IMR-90 (cell line): ENCODE results near the gene MIEN1. TPM values are rescaled to one million over a fixed set of nuclear protein-coding genes. Genes with fewer than 3 reads are reported as not detected.

Source experiments
- ATAC-seq: fragments of 200-7000 bp; cut with Tn5 transposase; 2 replicates; pipeline ENCODE4 v1.9.1; 2020; ENCODE audit warnings: low read depth, mild to moderate bottlenecking, moderate library complexity
- BruUV-seq: library from RNA; stranded (reverse); fragments of 400-500 nt; replicated peaks from 2 replicates; lab custom pipeline; 2021; lab: Mats Ljungman, UMichigan
- CTCF ChIA-PET: fragments of 300-600 bp; formaldehyde crosslinking; extraction: SDS; loops from one replicate; lab custom pipeline; 2021; ENCODE audit warnings: antibody characterized with exemption; lab: Yijun Ruan, JAX
- POLR2A ChIA-PET: fragments of 300-600 bp; sonication (Branson Sonifier 250); formaldehyde crosslinking; loops from one replicate; lab custom pipeline; 2022; ENCODE audit warnings: antibody characterized with exemption; ENCODE audit not compliant: unreplicated experiment; lab: Charles Lee
- DNase-seq: peaks from one replicate; pipeline ENCODE4 v3.0.0; 2013
- H2AFZ ChIP-seq: replicated peaks from 2 replicates; pipeline ENCODE3; 2013; ENCODE audit warnings: low read length, mild to moderate bottlenecking; ENCODE audit not compliant: poor library complexity
- H2AK5ac ChIP-seq: 2 replicates; pipeline ENCODE4 v1.6.1; 2013; ENCODE audit warnings: low read depth, low read length, inconsistent platforms
- H2AK9ac ChIP-seq: replicated peaks from 2 replicates; pipeline ENCODE3; 2013; ENCODE audit warnings: mild to moderate bottlenecking, low read depth, low read length, moderate library complexity; ENCODE audit not compliant: poor library complexity
- H2BK120ac ChIP-seq: 2 replicates; pipeline ENCODE4 v1.6.1; 2013; ENCODE audit warnings: low read depth, low read length, inconsistent platforms
- H2BK15ac ChIP-seq: 3 replicates; pipeline ENCODE4 v1.6.1; 2013; ENCODE audit warnings: low read depth, low read length, inconsistent platforms
- H2BK20ac ChIP-seq: 2 replicates; pipeline ENCODE4 v1.6.1; 2013; ENCODE audit warnings: low read depth, mild to moderate bottlenecking, inconsistent platforms, low read length, moderate library complexity
- H2BK5ac ChIP-seq: 2 replicates; pipeline ENCODE4 v1.6.1; 2013; ENCODE audit warnings: mild to moderate bottlenecking, low read depth, low read length, inconsistent platforms; ENCODE audit not compliant: poor library complexity, severe bottlenecking
- H3K14ac ChIP-seq: replicated peaks from 2 replicates; pipeline ENCODE4 v1.6.1; 2013; ENCODE audit warnings: low read depth, low read length, inconsistent platforms
- H3K18ac ChIP-seq: 2 replicates; pipeline ENCODE4 v1.6.1; 2013; ENCODE audit warnings: low read depth, low read length, control low read depth
- H3K23ac ChIP-seq: 2 replicates; pipeline ENCODE4 v1.6.1; 2013; ENCODE audit warnings: low read depth, low read length, inconsistent platforms
- H3K27ac ChIP-seq: 2 replicates; pipeline ENCODE4 v1.5.1; 2013; ENCODE audit warnings: mild to moderate bottlenecking, control low read depth, low read length; ENCODE audit not compliant: insufficient read depth
- H3K27me3 ChIP-seq: 2 replicates; pipeline ENCODE4 v1.6.1; 2013; ENCODE audit warnings: low read length; ENCODE audit not compliant: control insufficient read depth, insufficient read depth
- H3K36me3 ChIP-seq: 2 replicates; pipeline ENCODE4 v1.6.1; 2013; ENCODE audit warnings: low read length, mixed read lengths; ENCODE audit not compliant: control insufficient read depth, insufficient read depth
- H3K4ac ChIP-seq: 2 replicates; pipeline ENCODE4 v1.6.1; 2013; ENCODE audit warnings: low read depth, low read length, inconsistent platforms
- H3K4me1 ChIP-seq: 2 replicates; pipeline ENCODE4 v1.6.1; 2013; ENCODE audit warnings: low read length, mixed read lengths; ENCODE audit not compliant: control insufficient read depth, insufficient read depth
- H3K4me2 ChIP-seq: 2 replicates; pipeline ENCODE4 v1.6.1; 2013; ENCODE audit warnings: low read depth, mild to moderate bottlenecking, control low read depth, low read length, moderate library complexity
- H3K4me3 ChIP-seq: 2 replicates; pipeline ENCODE4 v1.5.1; 2013; ENCODE audit warnings: low read depth, mild to moderate bottlenecking, control low read depth, low read length, moderate library complexity; ENCODE audit not compliant: insufficient read depth
- H3K56ac ChIP-seq: 2 replicates; pipeline ENCODE4 v1.6.1; 2013; ENCODE audit warnings: low read length, inconsistent platforms; ENCODE audit not compliant: insufficient read depth; ENCODE audit errors: extremely low read depth
- H3K79me1 ChIP-seq, 2 experiments: 2 replicates each; pipeline ENCODE4 v1.6.1; 2013; ENCODE audit warnings: low read length in 2 of 2, inconsistent platforms in 1 of 2, low read depth in 1 of 2
- H3K9ac ChIP-seq: 2 replicates; pipeline ENCODE4 v1.6.1; 2013; ENCODE audit warnings: low read depth, low read length, control low read depth
- H3K9me1 ChIP-seq: 2 replicates; pipeline ENCODE4 v1.6.1; 2013; ENCODE audit warnings: low read length, inconsistent platforms; ENCODE audit not compliant: insufficient read depth
- H3K9me3 ChIP-seq: 2 replicates; pipeline ENCODE4 v1.6.1; 2013; ENCODE audit warnings: low read length; ENCODE audit not compliant: control insufficient read depth, insufficient read depth
- H4K20me1 ChIP-seq: 2 replicates; pipeline ENCODE4 v1.6.1; 2013; ENCODE audit warnings: low read length, inconsistent platforms; ENCODE audit not compliant: insufficient read depth
- H4K5ac ChIP-seq: 2 replicates; pipeline ENCODE4 v1.6.1; 2013; ENCODE audit warnings: mild to moderate bottlenecking, low read depth, low read length, control low read depth
- H4K8ac ChIP-seq, 2 experiments: 2 replicates each; pipeline ENCODE4 v1.6.1; 2013; ENCODE audit warnings: low read depth in 2 of 2, low read length in 2 of 2, control low read depth in 1 of 2, inconsistent platforms in 1 of 2
- H4K91ac ChIP-seq: 2 replicates; pipeline ENCODE4 v1.6.1; 2013; ENCODE audit warnings: low read depth, low read length, inconsistent platforms; ENCODE audit not compliant: insufficient read depth
- NFE2L2 ChIP-seq: fragments of 150-350 bp; IDR thresholded peaks from 2 replicates; pipeline ENCODE4 v1.6.1; 2016; ENCODE audit warnings: low read depth, mild to moderate bottlenecking, low read length
- RAD21 ChIP-seq: IDR thresholded peaks from 2 replicates; pipeline ENCODE4 v1.6.1; 2012; ENCODE audit warnings: low read length, improper control_type of control experiment
- RCOR1 ChIP-seq: IDR thresholded peaks from 2 replicates; pipeline ENCODE4 v1.6.1; 2012; ENCODE audit warnings: mild to moderate bottlenecking, low read length, improper control_type of control experiment; ENCODE audit not compliant: insufficient replicate concordance
- RFX5 ChIP-seq: IDR thresholded peaks from 2 replicates; pipeline ENCODE4 v1.8.0; 2012; ENCODE audit warnings: low read depth, mild to moderate bottlenecking, low read length, moderate library complexity
- SMC3 ChIP-seq: fragments of 150-350 bp; IDR thresholded peaks from 2 replicates; pipeline ENCODE4 v1.6.1; 2016; ENCODE audit warnings: low read depth, mild to moderate bottlenecking, antibody characterized with exemption, low read length, moderate library complexity
- WGBS, 2 experiments: methylation state at CpG; one replicate each; pipeline versions ENCODE4 v1.1.5 to v1.1.7; 2013; ENCODE audit warnings: missing lambda C conversion rate in 2 of 2; ENCODE audit not compliant: insufficient read length in 1 of 2; ENCODE audit errors: extremely low coverage in 2 of 2; 5-methylcytosine and 5-hydroxymethylcytosine counted together
- dilution Hi-C: fragments of 300-500 bp; cut with HindIII; formaldehyde crosslinking; loops from one replicate; pipeline ENCODE4 v1.14.3; 2018; ENCODE audit warnings: low sequenced_read_pairs; ENCODE audit not compliant: unreplicated experiment
- in situ Hi-C: fragments of 300-500 bp; cut with MboI; formaldehyde crosslinking; loops from 3 replicates; pipeline ENCODE4 v1.14.3; 2019; ENCODE audit warnings: low sequenced_read_pairs, inconsistent platforms, mixed read lengths
- intact Hi-C: fragments of 100-400 bp; cut with micrococcal nuclease; formaldehyde crosslinking; loops from 2 replicates; pipeline ENCODE4 v1.10.0; 2022
- polyA plus RNA-seq, 3 experiments: library from polyadenylated mRNA; depleted of rRNA; stranded (reverse); fragments of >200 nt; gene quantifications; 2 replicates each; pipeline ENCODE4 v1.2.3, GENCODE V29; 2012; ENCODE audit warnings: low replicate concordance in 1 of 3
- total RNA-seq: library from RNA; depleted of rRNA; stranded (reverse); fragments of >200 nt; gene quantifications from 2 replicates; pipeline ENCODE4 v1.2.3, GENCODE V29; 2012

The MIEN1 gene
- total and polyA plus RNA-seq, 2 of the 4 experiments (the other 2 are of a cell fraction): 20.3 to 75.6 TPM

- dilution Hi-C loops (no loop called here), in situ Hi-C loops (no loop called here), intact Hi-C loops (no loop called here)
- no peak overlapping the region for H3K56ac ChIP-seq
- ATAC-seq (no peak), DNase-seq (no peak)
- no peak overlapping the region for H3K4me3 ChIP-seq
- H2AFZ ChIP-seq: peak overlapping the region; percentile 92
- H3K18ac ChIP-seq: no peak overlapping the region
- H4K8ac ChIP-seq: peak overlapping the region; percentile 33 to 77; a peak in 2 of 4 replicates
- H3K36me3 ChIP-seq: no peaks in the 10 kb centered on the region
- H2AK5ac ChIP-seq: peak overlapping the region; percentile 68
- no peak overlapping the region for H3K27ac ChIP-seq
- H3K4me2 ChIP-seq: no peak overlapping the region
- peak overlapping the region; percentile 20 for H2BK120ac ChIP-seq
- peaks cover 48% of the 10 kb centered on the region for H3K27me3 ChIP-seq
- no peaks in the 10 kb centered on the region for H3K79me1 ChIP-seq
- H3K23ac ChIP-seq: no peak overlapping the region
- H2BK5ac ChIP-seq: no peak overlapping the region
- 38% methylated on average over 3 of the region's 9 CpGs; no CpG with 5 or more reads in 1 of the 2 experiments for WGBS, 2 experiments
- H4K5ac ChIP-seq: peak overlapping the region; percentile 72
- peaks cover 16% of the 10 kb centered on the region; the same call in 1 of the 2 replicates for H3K4me1 ChIP-seq
- H2BK20ac ChIP-seq: no peak overlapping the region
- H3K9me3 ChIP-seq: no peaks in the 10 kb centered on the region
- no peak overlapping the region for H3K9ac ChIP-seq
- ChIA-PET CTCF (no interaction called here), POLR2A (no interaction called here)
- H4K91ac ChIP-seq: peak overlapping the region; percentile 49; the same call in 1 of the 2 replicates
- peak overlapping the region; percentile 63; the same call in 2 of the 3 replicates for H2BK15ac ChIP-seq
- BruUV-seq: no TSS peak
- H3K9me1 ChIP-seq: 0 out of 2 replicates have a peak, but pooled peaks cover 10% of the 10 kb centered on the region
- H4K20me1 ChIP-seq: no peaks in the 10 kb centered on the region
- TF ChIP-seq NFE2L2 (no peak), RCOR1 (no peak), SMC3 (no peak), RFX5 (no peak), RAD21 (no peak)
- peak overlapping the region; percentile 77 for H2AK9ac ChIP-seq
- 0 out of 2 replicates have a peak overlapping the region, but pooled peaks have one; percentile 19 for H3K14ac ChIP-seq
- peak overlapping the region; percentile 61 for H3K4ac ChIP-seq
These were observed 9.6 kb upstream of the MIEN1 start for GRCh38 chr17:39739885-39740356.
